HG02588 (cell line): ENCODE measurements around the gene NEK4.

ENCODE experiments used
- ATAC-seq: cut with Tn5 transposase; IDR thresholded peaks from one replicate; pipeline ENCODE4 v1.9.1; 2021; ENCODE audit warnings: mild to moderate bottlenecking, moderate library complexity; ENCODE audit not compliant: unreplicated experiment

Gene NEK4

GRCh38 chr3:52705438-52705687 is 65.4 kb downstream of the NEK4 start:
- no peak for ATAC-seq

GRCh38 chr3:52704611-52705437 is 65.9 kb downstream of the NEK4 start:
- peak; percentile 11 for ATAC-seq

- ATAC-seq = no peak
Observed at GRCh38 chr3:52703341-52703740, 67.4 kb downstream of the NEK4 start.

GRCh38 chr3:52697632-52697965 is 73.1 kb downstream of the NEK4 start:
- ATAC-seq = no peak

GRCh38 chr3:52696830-52697631 is 73.7 kb downstream of the NEK4 start:
- ATAC-seq = no peak

GRCh38 chr3:52695798-52696671 is 74.7 kb downstream of the NEK4 start:
- ATAC-seq = no peak

- no peak for ATAC-seq
Observed at GRCh38 chr3:52694528-52695189, 76.1 kb downstream of the NEK4 start.

GRCh38 chr3:52693071-52693470 is 77.7 kb downstream of the NEK4 start:
- ATAC-seq = no peak

- ATAC-seq = no peak
Observed at GRCh38 chr3:52690560-52690959, 80.2 kb downstream of the NEK4 start.

- ATAC-seq = no peak
Observed at GRCh38 chr3:52689151-52689550, 81.6 kb downstream of the NEK4 start.

- no peak for ATAC-seq
Observed at GRCh38 chr3:52688266-52688665, 82.5 kb downstream of the NEK4 start.

- peak; percentile 72 for ATAC-seq
Observed at GRCh38 chr3:52685709-52686691, 84.7 kb downstream of the NEK4 start, which contains the start of the genes GNL3 and PBRM1. Gene GNL3, plus strand, starts transcription at chr3:52686032. Its CDS starts 61 bp downstream, at chr3:52686093. Gene PBRM1, minus strand, starts transcription at chr3:52685913.

- peak; percentile 77 for ATAC-seq
Observed at GRCh38 chr3:52685285-52685708, 85.4 kb downstream of the NEK4 start.

GRCh38 chr3:52684184-52684583 is 86.6 kb downstream of the NEK4 start:
- ATAC-seq = no peak

- ATAC-seq = no peak
Observed at GRCh38 chr3:52683611-52684010, 87.1 kb downstream of the NEK4 start.

GRCh38 chr3:52682016-52682415 is 88.7 kb downstream of the NEK4 start:
- no peak for ATAC-seq

- ATAC-seq = no peak
Observed at GRCh38 chr3:52681596-52681995, 89.1 kb downstream of the NEK4 start.

GRCh38 chr3:52679811-52680210 is 90.9 kb downstream of the NEK4 start:
- no peak for ATAC-seq

- ATAC-seq = no peak
Observed at GRCh38 chr3:52679199-52679538, 91.6 kb downstream of the NEK4 start.
